HEK293 (cell line): ENCODE measurements around the gene GPR62.

Source experiments
- CTCF ChIA-PET: fragments of 350-600 bp; formaldehyde crosslinking; extraction: SDS; loops from one replicate; lab custom pipeline; 2021; ENCODE audit warnings: antibody characterized with exemption; lab: Yijun Ruan, JAX
- POLR2A ChIA-PET: fragments of 300-600 bp; formaldehyde crosslinking; extraction: SDS; loops from one replicate; lab custom pipeline; 2020; ENCODE audit warnings: antibody characterized with exemption, inconsistent platforms; lab: Yijun Ruan, JAX
- H3K27ac ChIP-seq: fragments of 200-500 bp; sonication (Bioruptor generic); 2 replicates; pipeline ENCODE4 v1.5.1; 2014; ENCODE audit warnings: low read depth, low read length, control low read depth, inconsistent platforms; ENCODE audit errors: extremely low read depth
- H3K36me3 ChIP-seq, 2 experiments: fragments of 200-500 bp in 1 of 2; sonication (Bioruptor generic) in 1 of 2; 1 replicate in 1 of 2; 2 replicates in 1 of 2; pipeline ENCODE4 v1.5.1; 2014 to 2017; ENCODE audit warnings: inconsistent platforms in 2 of 2, low read length in 2 of 2; ENCODE audit not compliant: control insufficient read depth in 2 of 2, insufficient read depth in 1 of 2
- H3K4me1 ChIP-seq: fragments of 200-500 bp; sonication (Bioruptor generic); 2 replicates; pipeline ENCODE4 v1.5.1; 2014; ENCODE audit warnings: mild to moderate bottlenecking, low read length, inconsistent platforms; ENCODE audit not compliant: control insufficient read depth, insufficient read depth
- H3K4me3 ChIP-seq: 2 replicates; pipeline ENCODE4 v1.5.1; 2011; ENCODE audit warnings: low read depth, mild to moderate bottlenecking, control low read depth, low read length, moderate library complexity
- H3K9me3 ChIP-seq: fragments of 200-500 bp; sonication (Bioruptor generic); 2 replicates; pipeline ENCODE4 v1.5.1; 2014; ENCODE audit warnings: low read depth, low read length, inconsistent platforms; ENCODE audit not compliant: control insufficient read depth, insufficient read depth
- MEIS1 ChIP-seq: sonication (generic); formaldehyde crosslinking; IDR thresholded peaks from 2 replicates; pipeline ENCODE4 v1.8.1; 2022; ENCODE audit warnings: missing genetic modification reagents, mild to moderate bottlenecking, borderline replicate concordance
- SALL2 ChIP-seq: fragments of 450-650 bp; formaldehyde crosslinking; IDR thresholded peaks from 2 replicates; pipeline ENCODE4 v1.5.0; 2017; ENCODE audit warnings: missing biosample characterization, mild to moderate bottlenecking, missing genetic modification characterization, borderline replicate concordance
- TCF7L2 ChIP-seq: IDR thresholded peaks from 2 replicates; pipeline ENCODE4 v1.6.1; 2011; ENCODE audit warnings: low read depth, mild to moderate bottlenecking, inconsistent platforms, low read length, moderate library complexity, borderline replicate concordance
- ZNF133 ChIP-seq: fragments of 450-650 bp; formaldehyde crosslinking; IDR thresholded peaks from 2 replicates; pipeline ENCODE4 v1.5.1; 2016; ENCODE audit warnings: missing biosample characterization, missing genetic modification characterization
- ZNF155 ChIP-seq: fragments of 450-650 bp; formaldehyde crosslinking; IDR thresholded peaks from 2 replicates; pipeline ENCODE4 v1.5.1; 2016; ENCODE audit warnings: missing biosample characterization, missing genetic modification characterization
- ZNF223 ChIP-seq: fragments of 450-650 bp; formaldehyde crosslinking; IDR thresholded peaks from 2 replicates; pipeline ENCODE4 v1.5.1; 2016; ENCODE audit warnings: missing biosample characterization, missing genetic modification characterization
- ZNF341 ChIP-seq: fragments of 450-650 bp; formaldehyde crosslinking; IDR thresholded peaks from 2 replicates; pipeline ENCODE4; 2016; ENCODE audit warnings: low read depth, missing biosample characterization, missing genetic modification characterization
- ZNF510 ChIP-seq: fragments of 450-650 bp; formaldehyde crosslinking; IDR thresholded peaks from 2 replicates; pipeline ENCODE4 v1.5.1; 2018; ENCODE audit warnings: mild to moderate bottlenecking, missing genetic modification characterization, missing biosample characterization; ENCODE audit not compliant: insufficient replicate concordance
- ZNF521 ChIP-seq: fragments of 450-650 bp; formaldehyde crosslinking; IDR thresholded peaks from 2 replicates; pipeline ENCODE4 v1.5.1; 2017; ENCODE audit warnings: missing biosample characterization, mild to moderate bottlenecking, missing genetic modification characterization
- ZNF555 ChIP-seq: fragments of 450-650 bp; formaldehyde crosslinking; conservative IDR thresholded peaks from 2 replicates; pipeline ENCODE4 v1.5.1; 2017; ENCODE audit warnings: missing biosample characterization, mild to moderate bottlenecking, missing genetic modification characterization, inconsistent platforms
- ZNF600 ChIP-seq: fragments of 450-650 bp; formaldehyde crosslinking; IDR thresholded peaks from 2 replicates; pipeline ENCODE4 v1.5.1; 2016; ENCODE audit warnings: missing biosample characterization, missing genetic modification characterization
- ZNF623 ChIP-seq: fragments of 450-650 bp; formaldehyde crosslinking; IDR thresholded peaks from 2 replicates; pipeline ENCODE4 v1.5.1; 2016; ENCODE audit warnings: missing biosample characterization, missing genetic modification characterization
- ZNF654 ChIP-seq: fragments of 450-650 bp; formaldehyde crosslinking; IDR thresholded peaks from 2 replicates; pipeline ENCODE4 v1.5.1; 2016; ENCODE audit warnings: low read depth, missing biosample characterization, missing genetic modification characterization
- ZNF768 ChIP-seq: fragments of 450-650 bp; formaldehyde crosslinking; IDR thresholded peaks from 2 replicates; pipeline ENCODE4 v1.5.1; 2018; ENCODE audit warnings: missing biosample characterization, mild to moderate bottlenecking, missing genetic modification characterization
- TF ChIP-seq, protein P1 (sequence below): fragments of 450-650 bp; formaldehyde crosslinking; optimal IDR thresholded peaks from 2 replicates; pipeline ENCODE3; 2016; ENCODE audit warnings: missing biosample characterization, mild to moderate bottlenecking, missing genetic modification characterization
- TF ChIP-seq, protein P2 (sequence below): fragments of 450-650 bp; formaldehyde crosslinking; IDR thresholded peaks from 2 replicates; pipeline ENCODE4 v1.5.1; 2017; ENCODE audit warnings: missing biosample characterization, missing genetic modification characterization
- TF ChIP-seq, protein P3 (sequence below): fragments of 450-650 bp; formaldehyde crosslinking; IDR thresholded peaks from 2 replicates; pipeline ENCODE4; 2016; ENCODE audit warnings: missing biosample characterization, missing genetic modification characterization
- TF ChIP-seq, protein P4 (sequence below): fragments of 450-650 bp; IDR thresholded peaks from 2 replicates; pipeline ENCODE4 v1.5.1; 2018; ENCODE audit warnings: missing biosample characterization, mild to moderate bottlenecking, missing genetic modification characterization
- TF ChIP-seq, protein P5 (sequence below): fragments of 450-650 bp; formaldehyde crosslinking; IDR thresholded peaks from 2 replicates; pipeline ENCODE4 v1.5.1; 2016; ENCODE audit warnings: missing biosample characterization, missing genetic modification characterization

Gene GPR62

DNA sequence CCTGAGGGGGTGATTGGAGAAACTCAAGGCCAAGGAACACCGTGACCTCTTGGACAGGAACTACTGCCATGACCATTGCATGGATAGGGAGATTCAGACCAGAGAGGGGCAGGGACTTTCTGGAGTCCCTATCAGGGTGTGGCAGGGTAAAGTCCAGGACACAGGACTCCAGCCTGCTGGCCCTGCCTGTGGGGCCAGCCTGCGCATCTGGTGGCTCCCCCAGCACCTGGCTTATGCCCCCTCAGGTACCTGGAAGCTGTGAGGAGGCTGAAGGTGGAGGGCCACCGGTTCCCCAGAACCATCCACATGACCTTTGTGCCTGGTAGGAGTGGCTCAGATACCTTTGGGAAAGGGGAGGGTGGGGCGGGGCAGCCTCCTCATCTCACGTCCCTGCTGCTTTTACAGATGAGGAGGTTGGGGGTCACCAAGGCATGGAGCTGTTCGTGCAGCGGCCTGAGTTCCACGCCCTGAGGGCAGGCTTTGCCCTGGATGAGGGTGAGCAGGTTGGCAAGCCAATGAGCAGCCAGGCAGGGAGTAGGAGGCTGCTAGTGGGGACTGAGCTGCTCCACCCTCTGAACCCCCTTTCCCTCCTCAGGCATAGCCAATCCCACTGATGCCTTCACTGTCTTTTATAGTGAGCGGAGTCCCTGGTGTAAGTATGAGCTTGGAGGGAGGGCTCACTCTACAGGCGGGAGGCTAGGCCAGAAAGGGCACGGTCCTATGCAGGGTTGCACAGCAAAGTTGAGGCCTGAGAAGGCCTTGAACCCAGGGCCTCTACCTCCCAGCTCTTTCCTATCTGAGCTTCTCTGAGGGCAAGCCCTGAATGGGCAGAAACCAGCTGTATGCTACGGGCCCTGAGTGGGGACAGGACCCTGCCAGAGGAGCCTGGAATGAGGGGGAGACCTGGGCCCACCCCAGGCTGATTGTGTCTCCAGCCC lies 31.1 kb downstream of the GPR62 start:
- H3K4me1 ChIP-seq: no peaks in the 10 kb centered on the region
- CTCF ChIA-PET: interaction anchor here (0.7 to 1.1 kb wide), 3 partner anchors 12 to 15 kb away, joined by 3 to 5 read pairs (median 3); partner anchors contain the start of genes ABHD14A and ABHD14B
- POLR2A ChIA-PET: interaction anchor here (0.5 to 1.9 kb wide), 3 partner anchors 9 to 16 kb away, joined by 3 to 9 read pairs (median 3); partner anchors contain the start of gene RPL29
- TF ChIP-seq, protein P1, sequence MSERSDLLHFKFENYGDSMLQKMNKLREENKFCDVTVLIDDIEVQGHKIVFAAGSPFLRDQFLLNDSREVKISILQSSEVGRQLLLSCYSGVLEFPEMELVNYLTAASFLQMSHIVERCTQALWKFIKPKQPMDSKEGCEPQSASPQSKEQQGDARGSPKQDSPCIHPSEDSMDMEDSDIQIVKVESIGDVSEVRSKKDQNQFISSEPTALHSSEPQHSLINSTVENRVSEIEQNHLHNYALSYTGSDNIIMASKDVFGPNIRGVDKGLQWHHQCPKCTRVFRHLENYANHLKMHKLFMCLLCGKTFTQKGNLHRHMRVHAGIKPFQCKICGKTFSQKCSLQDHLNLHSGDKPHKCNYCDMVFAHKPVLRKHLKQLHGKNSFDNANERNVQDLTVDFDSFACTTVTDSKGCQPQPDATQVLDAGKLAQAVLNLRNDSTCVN (tag by site-specific recombination): no peak
- TF ChIP-seq, protein P2, sequence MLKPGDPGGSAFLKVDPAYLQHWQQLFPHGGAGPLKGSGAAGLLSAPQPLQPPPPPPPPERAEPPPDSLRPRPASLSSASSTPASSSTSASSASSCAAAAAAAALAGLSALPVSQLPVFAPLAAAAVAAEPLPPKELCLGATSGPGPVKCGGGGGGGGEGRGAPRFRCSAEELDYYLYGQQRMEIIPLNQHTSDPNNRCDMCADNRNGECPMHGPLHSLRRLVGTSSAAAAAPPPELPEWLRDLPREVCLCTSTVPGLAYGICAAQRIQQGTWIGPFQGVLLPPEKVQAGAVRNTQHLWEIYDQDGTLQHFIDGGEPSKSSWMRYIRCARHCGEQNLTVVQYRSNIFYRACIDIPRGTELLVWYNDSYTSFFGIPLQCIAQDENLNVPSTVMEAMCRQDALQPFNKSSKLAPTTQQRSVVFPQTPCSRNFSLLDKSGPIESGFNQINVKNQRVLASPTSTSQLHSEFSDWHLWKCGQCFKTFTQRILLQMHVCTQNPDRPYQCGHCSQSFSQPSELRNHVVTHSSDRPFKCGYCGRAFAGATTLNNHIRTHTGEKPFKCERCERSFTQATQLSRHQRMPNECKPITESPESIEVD (tag by site-specific recombination): no peak
- TF ChIP-seq ZNF133 (tag by site-specific recombination) (no peak), ZNF155 (tag by site-specific recombination) (no peak), ZNF600 (tag by site-specific recombination) (no peak), ZNF223 (no peak), ZNF768 (tag by site-specific recombination) (peak; percentile 40; the same call in 1 of the 2 replicates)
- TF ChIP-seq, protein P3, sequence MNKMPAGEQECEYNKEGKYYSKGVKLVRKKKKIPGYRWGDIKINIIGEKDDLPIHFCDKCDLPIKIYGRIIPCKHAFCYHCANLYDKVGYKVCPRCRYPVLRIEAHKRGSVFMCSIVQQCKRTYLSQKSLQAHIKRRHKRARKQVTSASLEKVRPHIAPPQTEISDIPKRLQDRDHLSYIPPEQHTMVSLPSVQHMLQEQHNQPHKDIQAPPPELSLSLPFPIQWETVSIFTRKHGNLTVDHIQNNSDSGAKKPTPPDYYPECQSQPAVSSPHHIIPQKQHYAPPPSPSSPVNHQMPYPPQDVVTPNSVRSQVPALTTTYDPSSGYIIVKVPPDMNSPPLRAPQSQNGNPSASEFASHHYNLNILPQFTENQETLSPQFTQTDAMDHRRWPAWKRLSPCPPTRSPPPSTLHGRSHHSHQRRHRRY (tag by site-specific recombination): no peak
- TF ChIP-seq, all 188 proteins: peak for 1
- Histone ChIP-seq H3K36me3 (peaks cover 0 to under 1% of the 10 kb centered on the region in 2 experiments; a peak in 1 of 3 replicates), H3K27ac (no peak overlapping the region), H3K9me3 (no peaks in the 10 kb centered on the region), H3K4me3 (no peak overlapping the region)

DNA sequence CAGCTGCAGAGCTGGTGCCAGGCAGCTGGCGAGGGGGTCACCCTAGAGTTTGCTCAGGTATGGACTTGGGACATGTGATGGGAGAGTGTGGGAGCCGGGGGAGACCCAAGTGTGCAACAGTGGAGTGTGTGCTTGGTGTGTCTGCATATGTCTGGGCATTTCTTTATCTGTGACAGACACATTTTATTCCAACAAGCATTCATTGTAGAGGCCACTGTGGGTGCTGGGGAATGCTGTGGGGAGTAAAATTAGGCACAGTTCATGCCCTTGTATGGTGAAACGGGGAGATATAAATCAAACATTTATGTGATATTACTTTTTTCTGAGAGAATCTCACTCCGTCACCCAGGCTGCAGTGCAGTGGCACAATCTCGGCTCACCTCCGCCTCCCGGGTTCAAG lies 32.4 kb downstream of the GPR62 start:
- H3K4me1 ChIP-seq: no peaks in the 10 kb centered on the region
- TF ChIP-seq ZNF555 (tag by site-specific recombination): no peak
- TF ChIP-seq ZNF654 (tag by site-specific recombination): no peak
- TF ChIP-seq ZNF510: no peak
- TF ChIP-seq ZNF521 (tag by site-specific recombination): no peak
- TF ChIP-seq SALL2 (tag by site-specific recombination): no peak
- TF ChIP-seq, protein P4, sequence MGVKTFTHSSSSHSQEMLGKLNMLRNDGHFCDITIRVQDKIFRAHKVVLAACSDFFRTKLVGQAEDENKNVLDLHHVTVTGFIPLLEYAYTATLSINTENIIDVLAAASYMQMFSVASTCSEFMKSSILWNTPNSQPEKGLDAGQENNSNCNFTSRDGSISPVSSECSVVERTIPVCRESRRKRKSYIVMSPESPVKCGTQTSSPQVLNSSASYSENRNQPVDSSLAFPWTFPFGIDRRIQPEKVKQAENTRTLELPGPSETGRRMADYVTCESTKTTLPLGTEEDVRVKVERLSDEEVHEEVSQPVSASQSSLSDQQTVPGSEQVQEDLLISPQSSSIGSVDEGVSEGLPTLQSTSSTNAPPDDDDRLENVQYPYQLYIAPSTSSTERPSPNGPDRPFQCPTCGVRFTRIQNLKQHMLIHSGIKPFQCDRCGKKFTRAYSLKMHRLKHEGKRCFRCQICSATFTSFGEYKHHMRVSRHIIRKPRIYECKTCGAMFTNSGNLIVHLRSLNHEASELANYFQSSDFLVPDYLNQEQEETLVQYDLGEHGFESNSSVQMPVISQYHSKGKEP (tag by site-specific recombination): no peak
- TF ChIP-seq ZNF623 (tag by site-specific recombination): no peak
- TF ChIP-seq, protein P5, sequence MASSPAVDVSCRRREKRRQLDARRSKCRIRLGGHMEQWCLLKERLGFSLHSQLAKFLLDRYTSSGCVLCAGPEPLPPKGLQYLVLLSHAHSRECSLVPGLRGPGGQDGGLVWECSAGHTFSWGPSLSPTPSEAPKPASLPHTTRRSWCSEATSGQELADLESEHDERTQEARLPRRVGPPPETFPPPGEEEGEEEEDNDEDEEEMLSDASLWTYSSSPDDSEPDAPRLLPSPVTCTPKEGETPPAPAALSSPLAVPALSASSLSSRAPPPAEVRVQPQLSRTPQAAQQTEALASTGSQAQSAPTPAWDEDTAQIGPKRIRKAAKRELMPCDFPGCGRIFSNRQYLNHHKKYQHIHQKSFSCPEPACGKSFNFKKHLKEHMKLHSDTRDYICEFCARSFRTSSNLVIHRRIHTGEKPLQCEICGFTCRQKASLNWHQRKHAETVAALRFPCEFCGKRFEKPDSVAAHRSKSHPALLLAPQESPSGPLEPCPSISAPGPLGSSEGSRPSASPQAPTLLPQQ: no peak
- TF ChIP-seq TCF7L2: no peak
- no peak for TF ChIP-seq MEIS1
- no peak for TF ChIP-seq ZNF341 (tag by site-specific recombination)
- TF ChIP-seq, all 188 proteins: peak for 0
- POLR2A ChIA-PET: interaction anchor here (1.0 to 1.9 kb wide), 2 partner anchors 8 to 17 kb away, joined by 3 to 9 read pairs; partner anchors contain the start of gene RPL29
- no peaks in the 10 kb centered on the region for H3K9me3 ChIP-seq
- H3K36me3 ChIP-seq: peaks cover 0 to 14% of the 10 kb centered on the region in 2 experiments; a peak in 1 of 3 replicates
- CTCF ChIA-PET: interaction anchor here (1.0 to 1.1 kb wide), 2 partner anchors 13 to 14 kb away, joined by 3 to 5 read pairs; partner anchors contain the start of gene ABHD14B
- no peak overlapping the region for H3K27ac ChIP-seq
- H3K4me3 ChIP-seq: no peak overlapping the region
